A549 (cell line): ENCODE results near the gene HNRNPLL. TPM values are rescaled to one million over a fixed set of nuclear protein-coding genes. Genes with fewer than 3 reads are reported as not detected.

ENCODE experiments used
- ATAC-seq, 2 experiments: fragments of 200-7000 bp in 1 of 2; fragments of >200 bp in 1 of 2; cut with Nextera tagmentation in 1 of 2; cut with Tn5 transposase in 1 of 2; 3 replicates each; pipeline versions ENCODE4 v1.8.0 to v1.9.1; 2018 to 2020; ENCODE audit warnings: mild to moderate bottlenecking in 1 of 2, moderate library complexity in 1 of 2
- CTCF ChIA-PET: fragments of 300-600 bp; sonication (Branson Sonifier 250); formaldehyde crosslinking; extraction: SDS; loops from one replicate; lab custom pipeline; 2021; ENCODE audit warnings: antibody characterized with exemption, inconsistent platforms; lab: Yijun Ruan, JAX
- POLR2A ChIA-PET: fragments of 350-600 bp; formaldehyde crosslinking; extraction: SDS; loops from one replicate; lab custom pipeline; 2021; ENCODE audit warnings: antibody characterized with exemption, inconsistent platforms; lab: Yijun Ruan, JAX
- DNase-seq, 2 experiments: peaks; one replicate each; pipeline versions ENCODE4 v3.0.0 to v3.0.0-alpha.2; 2011 to 2016; ENCODE audit warnings: low read depth in 1 of 2, low spot score in 1 of 2
- FAIRE-seq: peaks from 2 replicates; lab custom pipeline; 2011; peaks lifted over from hg19 to GRCh38; lab: Jason Lieb, UNC
- H3K27ac ChIP-seq, 2 experiments: fragments of >200 bp; sonication (Bioruptor Twin); formaldehyde crosslinking; 3 replicates each; pipeline ENCODE4 v1.5.1; 2016 to 2017
- H3K4me1 ChIP-seq: fragments of >200 bp; sonication (Bioruptor Twin); formaldehyde crosslinking; 3 replicates; pipeline ENCODE4 v1.6.1; 2016
- H3K4me2 ChIP-seq: fragments of >200 bp; sonication (Bioruptor Twin); formaldehyde crosslinking; 3 replicates; pipeline ENCODE4 v1.6.1; 2016
- H3K4me3 ChIP-seq: fragments of >200 bp; sonication (Bioruptor Twin); formaldehyde crosslinking; 3 replicates; pipeline ENCODE4 v1.5.1; 2016
- H3K9me3 ChIP-seq: fragments of >200 bp; sonication (Bioruptor Twin); formaldehyde crosslinking; 3 replicates; pipeline ENCODE4 v1.6.1; 2016
- CBX2 ChIP-seq: fragments of 200-600 bp; sonication (generic); IDR thresholded peaks from 2 replicates; pipeline ENCODE4 v1.6.1; 2016; ENCODE audit warnings: low read depth, mild to moderate bottlenecking, borderline replicate concordance
- CHD2 ChIP-seq: fragments of 150-350 bp; IDR thresholded peaks from 2 replicates; pipeline ENCODE4 v1.6.1; 2014; ENCODE audit warnings: low read length; ENCODE audit not compliant: partially characterized antibody
- CHD4 ChIP-seq: fragments of 200-600 bp; sonication (generic); IDR thresholded peaks from 2 replicates; pipeline ENCODE4 v1.6.1; 2016; ENCODE audit warnings: antibody characterized with exemption, mild to moderate bottlenecking, borderline replicate concordance
- CTCF ChIP-seq: fragments of >200 bp; sonication (Bioruptor Twin); formaldehyde crosslinking; IDR thresholded peaks from 3 replicates; pipeline ENCODE4 v1.5.1; 2016
- HMGXB4 ChIP-seq: fragments of 250-450 bp; sonication (Bioruptor Pico); IDR thresholded peaks from 2 replicates; pipeline ENCODE4 v1.5.0; 2021; ENCODE audit warnings: mild to moderate bottlenecking, moderate library complexity, borderline replicate concordance
- HOXA7 ChIP-seq: fragments of 250-450 bp; sonication (Bioruptor Pico); IDR thresholded peaks from 2 replicates; pipeline ENCODE4 v1.5.0; 2020; ENCODE audit warnings: mild to moderate bottlenecking, moderate library complexity
- HOXB13 ChIP-seq: fragments of 250-450 bp; sonication (Bioruptor Pico); IDR thresholded peaks from 2 replicates; pipeline ENCODE4 v1.5.0; 2020; ENCODE audit warnings: low read depth, mild to moderate bottlenecking, moderate library complexity
- KDM1A ChIP-seq: fragments of 200-600 bp; sonication (generic); IDR thresholded peaks from 2 replicates; pipeline ENCODE4 v1.6.1; 2016; ENCODE audit warnings: low read depth, mild to moderate bottlenecking
- MAZ ChIP-seq: fragments of 150-350 bp; IDR thresholded peaks from 2 replicates; pipeline ENCODE4 v1.6.1; 2014; ENCODE audit warnings: antibody characterized with exemption, low read depth, low read length, borderline replicate concordance
- MYC ChIP-seq: IDR thresholded peaks from 2 replicates; pipeline ENCODE4 v1.6.1; 2012; ENCODE audit warnings: mild to moderate bottlenecking, inconsistent platforms, low read length, improper control_type of control experiment, borderline replicate concordance
- NPAS2 ChIP-seq: fragments of 250-450 bp; sonication (Bioruptor Pico); IDR thresholded peaks from 2 replicates; pipeline ENCODE4 v1.8.0; 2022; ENCODE audit warnings: mild to moderate bottlenecking, moderate library complexity, borderline replicate concordance
- NR3C1 ChIP-seq: fragments of >200 bp; sonication (Bioruptor Twin); formaldehyde crosslinking; IDR thresholded peaks from 3 replicates; pipeline ENCODE4 v1.6.1; 2017
- PBX3 ChIP-seq: IDR thresholded peaks from 2 replicates; pipeline ENCODE4 v1.6.1; 2012
- RAD21 ChIP-seq, 2 experiments: fragments of >200 bp in 1 of 2; sonication (Bioruptor Twin) in 1 of 2; formaldehyde crosslinking in 1 of 2; IDR thresholded peaks in 1 of 2; conservative IDR thresholded peaks in 1 of 2; 2 replicates in 1 of 2; 3 replicates in 1 of 2; pipeline ENCODE4 v1.6.1; 2012 to 2018; ENCODE audit warnings: inconsistent platforms in 1 of 2
- RCOR1 ChIP-seq: fragments of 150-350 bp; IDR thresholded peaks from 2 replicates; pipeline ENCODE4 v1.6.1; 2014; ENCODE audit warnings: antibody characterized with exemption, low read length, low read depth
- RFX5 ChIP-seq: fragments of 450-650 bp; IDR thresholded peaks from 2 replicates; pipeline ENCODE4 v1.7.1; 2014; ENCODE audit warnings: antibody characterized with exemption, mild to moderate bottlenecking, moderate library complexity
- RNF2 ChIP-seq: fragments of 200-600 bp; sonication (generic); IDR thresholded peaks from 2 replicates; pipeline ENCODE4 v1.6.1; 2016; ENCODE audit warnings: low read depth, mild to moderate bottlenecking, antibody characterized with exemption, moderate library complexity, borderline replicate concordance
- SMC3 ChIP-seq: fragments of >200 bp; sonication (Bioruptor Twin); formaldehyde crosslinking; IDR thresholded peaks from 3 replicates; pipeline ENCODE4 v1.6.1; 2018; ENCODE audit warnings: inconsistent platforms
- SREBF2 ChIP-seq: fragments of 450-650 bp; IDR thresholded peaks from 2 replicates; pipeline ENCODE4 v1.6.1; 2014; ENCODE audit warnings: mild to moderate bottlenecking, moderate library complexity
- TP53 ChIP-seq: fragments of 250-450 bp; sonication (Bioruptor Pico); IDR thresholded peaks from 2 replicates; pipeline ENCODE4 v1.5.0; 2021; ENCODE audit warnings: mild to moderate bottlenecking, moderate library complexity
- ZFP36 ChIP-seq: fragments of 450-650 bp; IDR thresholded peaks from 2 replicates; pipeline ENCODE4 v1.6.1; 2014; ENCODE audit warnings: borderline replicate concordance; ENCODE audit not compliant: partially characterized antibody
- WGBS: methylation state at CpG from one replicate; pipeline ENCODE4 v1.1.6; 2017; ENCODE audit errors: missing lambda C conversion rate; 5-methylcytosine and 5-hydroxymethylcytosine counted together
- polyA plus RNA-seq, 4 experiments: library from polyadenylated mRNA; depleted of rRNA in 3 of 4; stranded (reverse); fragments of >200 nt; fragmentation: RNase III in 1 of 4; extraction: RNeasy Plus Mini Kit Qiagen cat#74134 plus additional on column Dnase treatment in 1 of 4; gene quantifications; 2 replicates in 3 of 4; 3 replicates in 1 of 4; pipeline ENCODE4 v1.2.3, GENCODE V29; 2011 to 2017
- TF ChIP-seq, protein P1 (sequence below): fragments of 150-350 bp; IDR thresholded peaks from 2 replicates; pipeline ENCODE4 v1.6.1; 2014; ENCODE audit warnings: low read depth, mild to moderate bottlenecking, low read length

HNRNPLL gene
- polyA plus RNA-seq, 2 of the 4 experiments (the other 2 are of a cell fraction), result 39.0 to 73.8 TPM

DNA sequence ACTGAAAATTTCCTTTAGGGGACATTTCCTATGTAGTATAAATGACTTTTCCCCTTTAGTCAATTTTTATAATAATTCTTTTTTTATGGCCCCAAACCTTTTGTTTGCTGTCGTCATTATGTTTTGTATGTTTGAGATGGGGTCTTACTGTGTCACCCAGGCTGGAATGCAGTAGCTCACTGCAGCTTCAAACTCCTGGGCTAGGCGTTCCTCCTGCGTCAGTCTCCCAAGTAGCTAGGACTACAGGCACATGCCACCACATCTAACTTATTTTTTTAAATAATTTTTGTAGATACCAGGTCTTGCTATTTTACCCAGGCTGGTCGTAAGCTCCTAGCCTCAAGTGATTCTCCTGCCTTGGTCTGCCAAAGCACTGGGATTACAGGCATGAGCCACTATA, 32.4 kb upstream of the HNRNPLL start:
- no peak overlapping the region for H3K4me3 ChIP-seq
- CTCF ChIA-PET, result no interaction called here
- DNase-seq, result no peak
- no peak for TF ChIP-seq KDM1A
- TF ChIP-seq HMGXB4 (CRISPR knock-in tag), result no peak
- TF ChIP-seq RFX5, result no peak
- TF ChIP-seq HOXA7, result no peak
- TF ChIP-seq NR3C1, result no peak
- TF ChIP-seq HOXB13 (CRISPR knock-in tag), result no peak
- no peak for TF ChIP-seq CBX2
- TF ChIP-seq TP53 (CRISPR knock-in tag), result no peak
- TF ChIP-seq NPAS2 (CRISPR knock-in tag), result no peak
- TF ChIP-seq MAZ, result no peak
- TF ChIP-seq, all 56 proteins: peak for 0
- H3K9me3 ChIP-seq, result no peaks in the 10 kb centered on the region
- no peak overlapping the region for H3K4me2 ChIP-seq
- no peak; a peak in 1 of 6 replicates for ATAC-seq
- no peak for FAIRE-seq
- H3K27ac ChIP-seq, result no peak overlapping the region
- POLR2A ChIA-PET, result interaction anchor here (1.2 kb wide), 1 partner anchor 116 kb away, joined by 3 read pairs; the partner anchor contains the start of gene SRSF7
- WGBS, result 87% methylated on average over 4 of the region's 4 CpGs
- no peaks in the 10 kb centered on the region for H3K4me1 ChIP-seq

- 46% methylated on average over 3 of the region's 3 CpGs for WGBS
- FAIRE-seq, result no peak
- TF ChIP-seq RAD21 (conservative IDR thresholded peaks at IDR 0.05 in 1 of 2, IDR thresholded peaks at IDR 0.05 in 1 of 2) (no peak), CHD4 (no peak), SREBF2 (no peak), RNF2 (no peak), CHD2 (no peak), MYC (no peak), ZFP36 (no peak), SMC3 (no peak), RCOR1 (no peak), PBX3 (no peak), CTCF (no peak)
- TF ChIP-seq, protein P1, sequence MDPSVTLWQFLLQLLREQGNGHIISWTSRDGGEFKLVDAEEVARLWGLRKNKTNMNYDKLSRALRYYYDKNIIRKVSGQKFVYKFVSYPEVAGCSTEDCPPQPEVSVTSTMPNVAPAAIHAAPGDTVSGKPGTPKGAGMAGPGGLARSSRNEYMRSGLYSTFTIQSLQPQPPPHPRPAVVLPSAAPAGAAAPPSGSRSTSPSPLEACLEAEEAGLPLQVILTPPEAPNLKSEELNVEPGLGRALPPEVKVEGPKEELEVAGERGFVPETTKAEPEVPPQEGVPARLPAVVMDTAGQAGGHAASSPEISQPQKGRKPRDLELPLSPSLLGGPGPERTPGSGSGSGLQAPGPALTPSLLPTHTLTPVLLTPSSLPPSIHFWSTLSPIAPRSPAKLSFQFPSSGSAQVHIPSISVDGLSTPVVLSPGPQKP, result no peak
- Histone ChIP-seq H3K4me1 (no peaks in the 10 kb centered on the region), H3K4me2 (no peak overlapping the region), H3K27ac (no peak overlapping the region), H3K4me3 (no peak overlapping the region), H3K9me3 (no peaks in the 10 kb centered on the region)
- ChIA-PET CTCF (interaction anchor here (0.7 kb wide), 1 partner anchor 29 kb away, joined by 4 read pairs; no protein-coding TSS in a partner anchor), POLR2A (interaction anchor here (1.2 kb wide), 1 partner anchor 117 kb away, joined by 3 read pairs; the partner anchor contains the start of gene SRSF7)
- no peak for ATAC-seq
- DNase-seq, result no peak
Measured at GRCh38 chr2:38634684-38635083, 32.0 kb upstream of the HNRNPLL start.
